Measurements from ENCODE around the gene ELP4.

ELP4 gene

DNA sequence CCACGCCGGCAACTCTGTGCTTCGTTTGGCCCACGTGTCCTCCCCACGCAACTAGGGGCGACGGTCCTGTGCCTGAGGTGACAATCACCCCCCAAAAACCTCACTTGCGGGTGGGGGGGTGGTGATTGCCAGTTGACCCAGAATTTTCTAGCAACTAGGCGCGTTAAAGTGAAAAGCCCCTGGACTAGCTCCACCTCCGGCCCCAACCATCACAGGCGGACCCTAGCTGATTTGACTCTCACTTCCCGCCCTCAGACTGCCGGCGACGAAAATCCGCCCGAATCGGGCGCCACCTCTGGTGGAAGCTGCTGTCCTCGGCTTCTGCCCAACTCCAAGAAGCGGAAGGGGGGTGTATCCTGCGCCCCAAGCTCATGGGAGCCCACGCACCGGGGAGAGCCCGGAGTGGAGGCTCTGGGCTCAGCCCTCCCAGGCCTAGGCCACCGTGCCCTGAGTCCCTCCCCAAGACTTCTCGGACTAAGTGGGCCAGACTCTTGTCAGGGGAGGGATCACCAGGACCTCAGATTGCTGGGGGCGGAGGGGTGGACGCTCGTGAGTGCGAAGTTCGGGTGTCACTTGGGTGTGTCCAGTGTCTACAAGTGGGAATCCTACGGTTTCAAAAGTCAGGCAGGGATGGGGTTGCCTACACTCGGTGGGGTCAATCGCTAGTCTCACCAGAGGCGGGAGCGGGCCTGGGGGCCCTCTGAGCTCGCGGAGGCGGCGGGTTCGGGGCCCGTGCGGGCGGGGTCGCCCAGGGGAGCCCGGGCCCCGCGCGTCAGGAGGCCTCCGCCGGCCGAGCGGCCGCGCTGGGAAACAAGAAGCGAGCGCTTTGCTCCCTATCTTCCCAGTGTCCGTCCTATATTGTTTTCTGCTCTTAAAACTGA, 289.2 kb downstream of the ELP4 start:
- no peak for DNase-seq (ENCODE audit: low read depth, low spot score)

DNA sequence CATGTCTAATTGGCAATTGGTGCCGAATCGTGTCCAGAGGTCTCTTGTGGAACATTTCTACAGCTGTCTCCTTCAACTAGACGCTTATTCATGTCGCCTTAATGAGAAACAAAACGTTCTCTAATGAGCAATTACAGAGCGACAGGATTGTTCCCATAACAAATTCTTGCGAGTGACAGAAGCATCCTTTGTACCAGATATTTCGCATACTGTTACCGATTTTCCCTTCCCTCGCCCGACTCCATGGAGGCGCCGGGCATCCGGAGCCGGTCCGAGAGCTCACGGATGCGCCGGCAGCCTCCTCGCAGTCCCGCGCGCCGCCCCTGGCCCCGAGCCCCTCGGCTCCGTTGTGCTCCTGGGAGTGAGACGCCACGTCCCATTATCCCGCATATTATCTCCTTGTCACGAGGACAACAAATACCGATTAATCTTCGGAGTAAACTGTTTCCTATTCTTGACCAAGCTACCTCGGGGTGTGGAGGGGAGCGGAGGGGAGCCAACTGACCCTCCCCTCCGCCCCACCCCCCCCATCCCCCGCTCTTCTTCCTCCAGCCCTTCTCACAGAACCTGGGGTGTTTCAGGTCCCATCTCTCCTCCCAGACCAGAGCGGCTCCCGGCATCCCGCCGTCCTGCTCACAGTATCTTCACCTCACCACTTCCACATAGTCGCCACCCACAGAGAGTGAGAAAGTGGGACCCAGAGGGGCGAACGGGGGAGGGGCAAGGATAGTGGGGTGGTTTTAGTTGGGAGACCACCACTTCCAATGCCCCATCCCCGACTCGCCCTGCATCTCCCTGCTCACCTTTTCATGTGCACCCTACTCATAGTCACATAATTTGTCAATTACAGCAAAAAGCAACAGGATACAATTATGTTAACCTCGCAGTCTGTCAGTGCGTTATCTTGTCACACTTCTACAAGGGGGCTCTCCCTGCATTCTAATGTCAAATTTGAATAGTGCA, 290.1 kb downstream of the ELP4 start:
- DNase-seq (ENCODE audit: low read depth, low spot score): no peak

DNA sequence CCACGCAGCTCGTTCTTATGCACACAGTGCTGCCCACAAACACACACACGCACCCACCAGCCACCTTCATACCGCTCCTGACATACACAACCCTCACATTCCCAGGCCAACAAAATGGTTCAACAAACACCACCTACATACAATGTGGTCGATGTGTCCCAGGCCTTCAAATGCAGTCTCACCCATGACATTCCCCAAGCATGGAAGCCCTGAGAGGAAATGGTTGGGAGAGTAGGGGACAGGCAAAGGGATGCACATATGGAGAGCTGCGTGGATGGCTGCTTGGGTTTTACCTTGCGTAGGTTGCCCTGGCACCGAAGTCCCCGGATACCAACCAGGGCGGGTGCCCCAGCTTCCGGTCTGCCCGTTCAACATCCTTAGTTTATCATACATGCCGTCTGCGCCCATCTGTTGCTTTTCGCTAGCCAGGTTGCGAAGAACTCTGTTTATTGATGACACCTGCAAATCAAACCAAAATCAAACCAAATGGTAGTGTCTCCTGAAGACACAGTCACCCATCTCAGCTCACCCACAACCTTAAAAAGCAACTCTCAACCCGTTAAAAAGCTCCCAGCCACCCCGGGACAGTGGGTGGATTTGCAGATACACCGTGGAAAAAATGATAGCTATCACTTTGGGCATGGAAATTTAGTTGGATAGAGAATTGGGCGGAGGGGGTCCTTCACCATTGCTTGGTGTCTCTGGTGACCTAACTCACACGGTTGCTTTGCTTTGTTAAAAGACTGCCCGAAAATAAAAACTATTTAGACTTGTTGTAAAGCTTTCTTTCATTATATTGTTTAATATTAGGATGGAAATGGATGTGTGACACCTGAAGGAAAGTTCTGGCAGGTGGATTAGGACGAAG, 291.1 kb downstream of the ELP4 start:
- no peak for DNase-seq (ENCODE audit: low read depth, low spot score)

DNA sequence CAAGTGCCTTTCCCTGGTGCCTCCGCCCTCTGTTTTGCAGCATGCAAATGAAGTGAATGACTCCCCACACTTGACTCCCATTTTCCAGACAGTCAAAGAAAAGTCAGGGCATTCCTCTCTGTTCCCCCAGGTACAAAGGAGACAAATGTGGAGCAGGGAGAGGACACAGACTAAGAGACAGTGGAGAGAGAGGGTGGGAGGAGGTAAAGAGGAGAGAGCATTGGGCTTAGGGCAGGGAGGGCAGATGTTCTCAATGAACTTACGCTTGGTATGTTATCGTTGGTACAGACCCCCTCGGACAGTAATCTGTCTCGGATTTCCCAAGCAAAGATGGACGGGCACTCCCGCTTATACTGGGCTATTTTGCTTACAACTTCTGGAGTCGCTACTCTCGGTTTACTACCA, 291.7 kb downstream of the ELP4 start:
- DNase-seq (ENCODE audit: low read depth, low spot score): no peak

DNA sequence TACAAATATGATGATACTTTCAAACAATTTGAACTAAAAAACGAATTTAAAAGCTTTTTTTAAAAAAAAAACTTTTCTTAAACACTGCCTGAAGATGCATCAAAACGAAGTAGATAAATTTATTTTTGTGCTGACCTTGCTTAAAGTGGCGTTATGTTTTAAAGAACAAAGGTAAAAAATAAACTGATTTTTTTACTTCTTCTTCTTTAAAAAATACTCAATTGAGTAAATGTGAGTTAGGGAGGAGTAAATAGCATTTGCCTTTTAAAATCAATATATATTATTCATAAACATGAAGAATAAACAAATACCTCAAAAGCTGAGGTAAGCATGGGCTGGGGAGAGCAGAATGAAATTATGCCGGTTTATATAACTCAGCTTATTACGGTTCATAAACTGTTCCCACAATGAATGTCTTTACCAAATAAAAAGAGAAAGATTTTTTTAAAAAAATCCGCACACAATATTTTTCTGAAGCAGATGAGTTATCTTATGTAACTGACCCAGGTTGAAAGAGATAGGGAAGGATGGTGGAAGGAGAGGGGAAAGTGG, 292.5 kb downstream of the ELP4 start:
- DNase-seq (ENCODE audit: low read depth, low spot score): no peak

DNA sequence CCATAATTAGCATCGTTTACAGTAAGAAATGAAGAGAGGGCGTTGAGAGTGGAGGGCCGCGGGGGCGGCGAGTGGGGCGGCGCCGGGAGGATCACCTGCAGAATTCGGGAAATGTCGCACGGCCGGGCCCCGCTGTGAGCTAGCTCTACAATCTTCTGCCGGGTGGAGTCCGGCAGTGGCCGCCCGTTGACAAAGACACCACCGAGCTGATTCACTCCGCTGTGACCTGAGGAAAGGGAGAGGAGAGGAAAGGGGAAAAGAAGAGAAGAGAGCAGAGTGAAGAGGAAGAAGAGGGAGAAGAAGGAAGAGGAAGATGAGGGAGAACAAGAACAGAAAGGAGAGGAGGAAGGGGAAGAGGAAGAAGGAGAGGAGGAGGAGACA, 293.0 kb downstream of the ELP4 start:
- DNase-seq (ENCODE audit: low read depth, low spot score): no peak

DNA sequence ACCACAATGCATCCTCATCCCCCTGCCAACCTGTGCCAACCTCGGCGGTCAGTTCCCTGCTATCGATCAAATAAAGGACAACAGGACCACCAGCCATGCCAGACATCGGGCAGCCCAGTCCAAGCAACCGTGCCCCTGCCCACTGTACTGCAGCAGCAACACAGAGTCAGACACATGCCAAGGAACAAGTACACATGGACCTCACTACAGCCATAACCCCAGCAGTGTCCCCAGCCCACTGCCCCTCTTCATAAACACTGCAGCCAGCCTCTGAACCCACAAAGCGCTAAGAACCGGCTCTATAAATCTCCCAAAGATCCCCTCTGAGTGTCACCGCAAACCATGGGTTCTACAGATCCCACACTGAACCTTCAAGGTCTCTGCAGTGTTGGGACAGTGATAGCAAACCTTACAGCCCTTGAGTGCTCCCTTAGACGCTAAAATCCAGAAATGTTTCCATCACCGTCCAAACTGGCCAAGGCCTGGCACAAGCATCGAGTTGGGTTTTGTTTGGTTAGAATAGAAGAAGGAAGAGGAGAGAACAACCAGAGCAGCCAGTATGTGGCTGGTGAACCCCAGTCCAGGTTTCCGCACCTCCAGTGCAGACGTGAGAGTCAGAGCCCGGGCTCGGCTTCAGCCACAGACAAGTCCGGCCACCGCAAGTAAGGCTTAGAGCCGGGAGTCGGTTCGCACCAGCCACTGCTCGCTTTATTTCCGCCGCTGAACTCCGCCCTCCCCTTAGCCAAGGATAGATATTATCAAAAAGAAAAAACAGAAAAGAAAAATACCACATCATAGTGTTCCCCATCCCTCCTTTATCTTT, 293.6 kb downstream of the ELP4 start:
- DNase-seq (ENCODE audit: low read depth, low spot score): no peak

DNA sequence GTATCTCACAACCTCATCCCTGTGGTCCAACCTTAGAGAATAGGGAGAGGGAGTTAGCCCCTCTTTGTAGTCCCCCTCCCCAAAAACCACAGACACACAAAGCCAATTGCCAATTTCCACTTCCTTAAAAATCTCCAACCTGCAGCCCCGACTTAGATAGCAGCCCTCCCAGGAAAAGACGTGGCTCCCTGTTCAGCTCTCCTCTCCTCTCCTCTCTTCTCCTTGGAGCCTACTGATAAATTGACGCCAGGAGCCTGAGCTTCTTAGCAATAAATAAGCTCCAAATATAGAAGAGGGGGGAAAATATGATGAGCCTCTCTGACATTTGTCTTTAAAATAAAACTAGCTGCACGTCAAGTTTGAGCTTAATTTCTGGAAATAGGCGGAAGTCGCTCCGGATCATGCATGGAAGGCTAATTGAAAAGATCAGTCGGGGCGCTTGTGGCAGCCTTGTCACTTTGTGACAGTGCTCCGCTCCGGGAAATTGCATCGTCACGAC, 294.3 kb downstream of the ELP4 start:
- no peak for DNase-seq (ENCODE audit: low read depth, low spot score)

DNA sequence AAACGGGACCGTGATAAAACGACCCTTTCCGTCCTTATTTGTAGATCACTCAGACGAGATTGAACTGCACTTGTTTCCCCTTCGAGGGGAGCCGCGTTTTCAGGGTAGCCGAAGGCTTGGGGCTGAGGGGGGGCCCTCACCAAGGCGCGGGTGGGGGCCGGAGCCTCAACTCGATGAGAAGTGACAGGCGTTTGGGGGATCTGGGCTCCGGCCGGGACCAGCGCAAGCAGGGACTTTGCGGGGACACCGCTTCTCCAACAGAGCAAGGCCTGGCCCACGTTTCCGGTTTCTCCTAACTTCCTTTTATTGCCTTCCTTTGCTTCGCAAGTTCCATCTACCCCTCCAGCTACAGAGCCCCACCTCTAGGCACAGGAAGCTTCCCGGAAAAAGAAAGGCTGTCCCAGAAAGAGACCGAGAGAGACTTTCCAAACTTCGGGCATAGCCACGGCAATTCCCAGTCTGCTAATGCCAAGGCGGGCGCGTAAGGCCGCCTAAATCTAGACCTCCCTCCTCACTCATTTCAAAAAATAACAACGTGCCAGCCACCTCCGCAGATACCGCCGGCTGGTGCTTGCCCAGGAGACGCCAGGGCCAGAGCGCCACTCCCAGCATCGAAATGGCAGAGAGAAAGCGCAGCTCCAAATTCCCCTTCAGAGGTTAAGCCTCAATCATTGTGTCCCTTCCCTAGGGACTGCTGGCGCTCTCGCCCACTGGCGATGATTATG, 294.9 kb downstream of the ELP4 start:
- no peak for DNase-seq (ENCODE audit: low read depth, low spot score)

DNA sequence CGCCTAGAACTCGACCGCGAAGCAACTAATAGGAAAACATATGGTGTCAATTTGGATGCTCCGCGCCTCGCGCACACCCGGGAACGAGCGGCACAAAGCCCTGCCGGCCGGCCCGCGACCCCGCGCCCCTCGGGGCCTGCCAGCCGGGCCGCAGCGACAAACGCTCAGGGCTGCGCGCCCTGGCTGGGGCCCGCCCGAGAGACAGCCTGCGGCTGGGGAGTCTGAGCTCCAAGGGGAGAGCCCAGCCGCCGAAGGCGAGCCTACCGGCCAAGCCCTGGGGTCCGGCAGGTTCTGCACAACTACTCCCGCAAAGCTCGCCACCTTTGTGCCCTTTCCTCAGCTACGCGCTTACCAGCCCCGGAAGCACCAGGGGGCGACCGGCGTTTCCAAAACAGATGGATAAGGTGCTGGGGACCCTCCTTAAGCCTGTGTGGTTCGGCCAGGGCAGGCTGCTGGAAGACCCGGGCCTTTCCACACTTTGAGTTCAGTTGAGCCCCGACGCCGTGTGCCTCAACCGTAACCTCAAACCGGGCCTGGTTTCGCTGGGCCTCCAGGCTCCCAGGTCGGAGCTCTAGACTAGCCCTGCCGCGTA, 295.6 kb downstream of the ELP4 start:
- DNase-seq (ENCODE audit: low read depth, low spot score): no peak

DNA sequence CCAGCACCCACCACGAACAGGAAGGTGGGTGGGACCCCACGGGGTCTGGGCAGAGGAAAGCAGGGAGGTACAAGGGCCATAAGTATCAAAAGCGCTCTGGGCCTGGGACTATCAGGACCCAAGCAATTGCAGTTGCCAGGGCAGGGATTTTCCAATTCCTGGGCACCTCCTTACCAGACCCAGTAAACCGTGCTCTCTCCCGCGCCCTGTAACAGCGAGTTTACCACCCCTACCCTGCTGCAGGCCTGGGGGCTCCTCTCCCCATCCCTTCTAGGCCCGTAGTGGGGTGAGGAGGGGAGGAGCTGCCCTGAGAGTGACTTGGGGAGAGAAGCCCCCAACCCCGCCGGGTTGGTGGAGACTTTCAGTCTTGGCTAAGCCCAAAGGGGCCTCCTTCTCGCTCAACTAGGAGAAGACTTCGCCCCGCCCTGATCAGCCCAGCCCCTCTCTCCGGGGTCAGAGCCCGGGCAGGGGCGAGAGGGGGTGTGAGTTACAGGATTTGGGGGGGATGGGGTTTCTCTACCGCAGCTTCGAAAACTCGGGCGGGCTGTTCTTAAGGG, 296.1 kb downstream of the ELP4 start:
- no peak for DNase-seq (ENCODE audit: low read depth, low spot score)

DNA sequence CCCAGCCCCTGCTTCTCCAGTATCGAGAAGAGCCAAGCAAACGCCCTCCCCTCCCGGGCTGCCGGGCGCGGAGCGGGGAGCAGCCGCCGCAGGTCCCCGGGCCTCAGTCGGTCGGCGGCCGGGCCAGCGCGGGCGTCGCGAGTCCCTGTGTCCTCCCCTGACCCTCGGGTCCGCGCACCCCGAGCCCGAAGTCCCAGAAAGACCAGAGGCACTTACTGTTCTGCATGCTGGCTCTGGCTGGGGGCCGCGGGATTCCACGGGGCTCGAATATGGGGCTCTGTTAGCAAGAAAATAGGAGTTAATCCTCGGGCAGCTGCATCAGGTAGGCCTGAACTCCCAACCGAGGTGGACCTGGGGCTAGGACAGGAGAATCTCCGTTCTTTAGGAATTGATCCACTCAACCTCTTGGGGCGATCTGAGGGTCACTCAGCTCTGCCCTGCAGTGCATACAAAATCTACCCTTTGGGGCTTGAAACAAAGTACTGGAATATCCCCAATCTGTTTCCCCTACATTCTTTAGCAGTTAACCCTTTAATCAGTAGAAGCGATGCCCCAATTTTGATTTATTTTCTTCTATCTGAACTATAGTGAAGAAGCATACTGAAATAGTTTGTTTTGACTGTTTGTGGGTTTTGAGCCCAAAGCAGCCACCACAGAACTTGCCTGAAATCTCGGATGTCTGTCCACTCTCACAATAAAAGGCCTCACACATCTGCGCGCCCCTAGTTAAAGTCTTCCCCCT, 296.8 kb downstream of the ELP4 start:
- no peak for DNase-seq (ENCODE audit: low read depth, low spot score)

DNA sequence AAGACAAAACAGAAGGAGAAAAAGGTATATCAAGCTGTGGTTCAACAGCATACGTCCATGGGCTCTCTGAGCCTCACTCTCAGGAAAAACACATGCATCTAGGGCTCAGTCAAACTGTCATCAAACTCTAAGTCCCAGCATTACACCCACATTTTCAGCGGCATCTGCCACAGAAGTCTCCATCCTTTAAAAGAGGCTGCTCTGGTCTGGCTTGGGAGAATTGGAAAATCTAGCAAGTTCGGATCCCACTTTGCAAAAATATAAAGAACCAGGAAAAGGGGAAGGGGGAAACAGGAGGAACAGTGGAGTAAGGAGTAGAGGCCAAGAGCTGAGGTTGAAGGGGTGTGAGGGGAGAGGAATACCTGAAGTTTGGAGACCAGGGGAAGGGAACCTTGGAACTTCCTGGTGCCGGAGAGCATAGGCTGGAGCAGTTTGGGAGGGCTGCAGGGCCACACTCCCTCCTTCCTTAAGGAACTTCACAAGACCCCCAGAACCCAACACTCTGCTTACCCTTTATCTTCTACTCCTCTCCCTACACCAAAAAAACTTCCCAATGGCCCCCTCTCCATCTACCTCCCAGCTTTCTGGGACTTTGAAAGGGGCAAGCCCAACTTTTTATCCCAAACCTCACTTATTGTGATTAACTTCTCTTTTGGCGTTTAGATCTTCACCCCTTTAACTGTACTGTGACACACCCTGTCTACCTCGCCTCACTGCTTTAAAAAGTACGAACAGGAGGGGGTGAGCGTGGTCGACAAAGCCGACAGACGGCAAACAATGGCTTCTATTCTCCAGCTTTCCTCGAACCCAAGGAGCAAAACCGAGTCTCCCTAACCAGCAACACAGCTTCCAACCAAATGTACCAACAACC, 297.6 kb downstream of the ELP4 start:
- DNase-seq (ENCODE audit: low read depth, low spot score): no peak

DNA sequence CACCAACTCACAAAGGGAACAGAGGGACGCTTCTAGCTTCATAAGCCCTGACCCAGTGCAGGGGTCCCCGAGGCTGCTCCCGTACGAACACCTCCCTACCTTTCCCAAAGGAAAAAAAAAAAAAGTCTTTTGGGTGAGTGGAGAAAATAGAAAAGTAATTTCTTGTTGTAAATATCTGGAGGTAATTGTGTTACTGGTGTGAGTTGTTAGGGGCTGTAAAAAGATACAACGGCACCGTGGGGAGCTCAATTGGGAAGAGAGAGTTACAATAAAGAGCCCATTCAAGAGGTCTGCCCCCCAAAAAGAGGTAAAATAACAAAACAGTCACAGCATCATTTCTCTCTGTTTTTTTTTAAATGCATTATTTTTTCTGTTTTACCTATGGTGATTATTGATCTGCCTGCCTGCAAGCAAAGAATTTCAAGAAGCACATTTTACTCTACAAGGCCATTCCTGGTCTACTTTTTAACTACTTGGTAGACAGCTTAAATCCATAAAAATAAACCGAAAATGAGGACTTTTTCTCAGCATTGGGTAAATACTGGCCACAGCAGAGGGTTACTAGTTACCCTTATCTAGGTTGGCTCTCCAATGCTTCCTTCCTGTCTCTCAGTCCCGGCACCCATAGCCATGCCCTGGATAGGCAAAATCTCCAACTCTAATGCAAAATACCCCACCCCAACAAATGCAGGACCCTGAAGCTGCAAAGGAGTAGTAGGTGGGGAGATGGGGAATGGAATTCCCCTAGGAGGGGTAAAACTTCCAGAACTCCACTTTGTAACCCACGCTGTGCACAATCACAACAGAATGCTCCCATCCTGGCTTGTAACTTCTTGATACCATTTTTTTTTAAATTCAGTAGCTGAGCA, 298.5 kb downstream of the ELP4 start:
- DNase-seq (ENCODE audit: low read depth, low spot score): no peak

DNA sequence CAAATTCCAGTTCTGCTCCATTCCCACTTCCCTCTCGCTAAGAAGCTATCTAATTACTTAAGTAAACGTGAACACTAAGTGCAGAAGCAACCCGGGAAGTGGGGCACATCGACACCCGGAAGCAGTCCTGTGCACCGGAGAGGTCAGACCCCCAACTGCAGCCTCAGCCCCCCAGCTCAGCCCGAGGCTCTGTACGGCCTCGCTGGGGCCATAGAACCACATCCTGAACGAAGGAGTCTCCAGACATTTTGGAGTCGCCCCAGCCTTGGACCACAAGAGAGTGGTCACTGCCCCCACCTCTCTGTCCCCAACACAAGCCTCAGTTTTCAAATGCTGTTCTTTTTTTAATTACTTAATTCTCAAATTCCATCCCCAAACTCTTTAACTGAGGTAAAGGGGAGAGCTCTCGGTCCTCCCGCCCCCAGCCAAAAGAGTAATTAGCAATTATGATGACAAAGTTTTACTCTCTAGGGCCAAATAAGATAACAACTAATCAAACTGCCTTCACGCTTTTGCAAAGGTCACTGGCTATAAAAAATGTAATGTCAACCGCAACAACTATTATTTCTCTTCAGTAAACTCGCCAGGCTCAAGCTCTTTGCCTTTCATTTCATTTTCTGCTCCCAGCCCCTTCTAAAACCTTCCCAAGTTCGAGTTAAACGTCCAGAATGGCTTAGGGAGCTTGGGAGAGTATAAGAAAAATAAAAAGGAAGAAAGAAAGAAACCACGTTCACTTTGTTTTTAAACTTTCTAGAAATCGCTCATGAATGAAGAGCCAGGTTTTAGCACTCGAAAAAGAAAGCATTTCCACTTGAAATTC, 299.4 kb downstream of the ELP4 start:
- no peak for DNase-seq (ENCODE audit: low read depth, low spot score)

DNA sequence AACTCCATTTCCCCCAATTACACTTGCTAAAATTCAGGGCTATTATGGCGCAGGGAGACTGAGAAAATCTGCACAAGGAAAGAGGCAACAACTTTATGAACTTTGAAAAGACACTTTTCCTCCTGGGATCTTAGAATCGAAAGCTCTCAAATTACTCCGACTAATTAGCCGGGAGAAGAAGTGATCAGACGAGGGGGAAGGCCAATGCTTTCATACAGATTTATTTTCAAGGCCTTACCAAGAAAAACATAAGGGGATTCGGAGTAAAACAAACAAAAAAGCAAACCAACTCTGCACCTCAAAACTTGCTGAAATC, 299.9 kb downstream of the ELP4 start:
- no peak for DNase-seq (ENCODE audit: low read depth, low spot score)

Data from activated CD4-positive, CD25-positive, alpha-beta regulatory T cell treated with anti-CD3 and anti-CD28 coated beads, Interleukin-2, amount 50 U/mL, for 16 hours (primary cell).